Measurements from ENCODE around the gene PIGK. TPM values are rescaled to one million over a fixed set of nuclear protein-coding genes. Genes with fewer than 3 reads are reported as not detected.

PIGK gene
- polyA plus RNA-seq, 3 donors: 4.0 to 24.7 (median 19.4) TPM

DNA sequence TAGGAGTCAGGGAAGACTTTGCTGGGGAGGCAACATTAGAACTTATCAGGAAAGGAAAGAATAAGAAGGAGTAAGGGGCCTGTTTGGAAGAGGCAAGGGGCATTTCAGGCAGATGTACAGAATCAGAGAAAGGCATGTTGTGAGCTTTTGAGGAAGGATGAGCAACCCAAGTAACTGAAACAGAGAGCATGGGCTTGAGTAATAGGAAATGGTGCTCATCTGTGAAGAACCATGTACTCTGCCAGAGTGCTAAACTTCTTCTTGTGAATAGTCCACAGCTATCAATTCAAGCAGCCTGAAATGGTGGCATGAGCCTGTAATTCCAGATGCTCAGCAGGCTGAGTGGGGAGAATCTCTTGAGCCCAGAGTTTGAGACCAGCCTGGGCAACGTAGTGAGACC, 19.2 kb upstream of the PIGK start:
- Histone ChIP-seq H3K4me3 (replicated peaks in 1 of 3; ENCODE audit: low read depth in 2 of 3, low read length in 3 of 3) (no peak overlapping the region), H3K4me1 (ENCODE audit: control insufficient read depth in 1 of 2, insufficient read depth in 2 of 2, low read length in 2 of 2) (peaks cover 11 to 13% of the 10 kb centered on the region in 2 donors), H3K79me2 (ENCODE audit: insufficient read depth, low read length) (no peaks in the 10 kb centered on the region), H4K20me1 (ENCODE audit: insufficient read depth, low read length) (no peaks in the 10 kb centered on the region), H3K9ac (ENCODE audit: insufficient read depth, low read length, poor library complexity, severe bottlenecking) (no peak overlapping the region), H3K4me2 (replicated peaks; ENCODE audit: extremely low read depth, low read length, poor library complexity, severe bottlenecking) (no peak overlapping the region), H3K27me3 (ENCODE audit: control insufficient read depth in 2 of 2, insufficient read depth in 2 of 2, low read length in 2 of 2) (no peaks in the 10 kb centered on the region), H3K27ac (ENCODE audit: low read depth in 1 of 2, low read length in 2 of 2) (no peak overlapping the region), H3K9me3 (replicated peaks in 1 of 2; ENCODE audit: control insufficient read depth in 1 of 2, insufficient read depth in 1 of 2, low read length in 2 of 2) (peaks cover 7% of the 10 kb centered on the region in 2 donors), H2AFZ (ENCODE audit: insufficient read depth, low read depth, low read length, poor library complexity, severe bottlenecking) (no peak overlapping the region), H3K36me3 (replicated peaks in 1 of 2; ENCODE audit: control insufficient read depth in 1 of 2, insufficient read depth in 2 of 2, low read length in 2 of 2) (no peaks in the 10 kb centered on the region)
- peak; percentile 6 to 23 (median 9) for DNase-seq
- Mint-ChIP-seq H3K27ac (peak overlapping the region in 2 of 7 donors; percentile 58 to 70), H3K36me3 (peaks cover 0 to 9% of the 10 kb centered on the region in 2 donors), H3K4me1 (peaks cover 20% of the 10 kb centered on the region), H3K27me3 (ENCODE audit: low read depth in 3 of 3) (peaks cover 0 to 2% (median 0%) of the 10 kb centered on the region in 3 donors), H3K9me3 (peaks cover 9 to 15% (median 12%) of the 10 kb centered on the region in 7 donors), H3K4me3 (no peak overlapping the region)
- WGBS (ENCODE audit: insufficient coverage): 43% methylated on average over 1 of the region's 1 CpG
- TF ChIP-seq, protein P1, sequence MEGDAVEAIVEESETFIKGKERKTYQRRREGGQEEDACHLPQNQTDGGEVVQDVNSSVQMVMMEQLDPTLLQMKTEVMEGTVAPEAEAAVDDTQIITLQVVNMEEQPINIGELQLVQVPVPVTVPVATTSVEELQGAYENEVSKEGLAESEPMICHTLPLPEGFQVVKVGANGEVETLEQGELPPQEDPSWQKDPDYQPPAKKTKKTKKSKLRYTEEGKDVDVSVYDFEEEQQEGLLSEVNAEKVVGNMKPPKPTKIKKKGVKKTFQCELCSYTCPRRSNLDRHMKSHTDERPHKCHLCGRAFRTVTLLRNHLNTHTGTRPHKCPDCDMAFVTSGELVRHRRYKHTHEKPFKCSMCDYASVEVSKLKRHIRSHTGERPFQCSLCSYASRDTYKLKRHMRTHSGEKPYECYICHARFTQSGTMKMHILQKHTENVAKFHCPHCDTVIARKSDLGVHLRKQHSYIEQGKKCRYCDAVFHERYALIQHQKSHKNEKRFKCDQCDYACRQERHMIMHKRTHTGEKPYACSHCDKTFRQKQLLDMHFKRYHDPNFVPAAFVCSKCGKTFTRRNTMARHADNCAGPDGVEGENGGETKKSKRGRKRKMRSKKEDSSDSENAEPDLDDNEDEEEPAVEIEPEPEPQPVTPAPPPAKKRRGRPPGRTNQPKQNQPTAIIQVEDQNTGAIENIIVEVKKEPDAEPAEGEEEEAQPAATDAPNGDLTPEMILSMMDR (IDR thresholded peaks at IDR 0.05): no peak
- intact Hi-C loops (cut with micrococcal nuclease): no loop called here

DNA sequence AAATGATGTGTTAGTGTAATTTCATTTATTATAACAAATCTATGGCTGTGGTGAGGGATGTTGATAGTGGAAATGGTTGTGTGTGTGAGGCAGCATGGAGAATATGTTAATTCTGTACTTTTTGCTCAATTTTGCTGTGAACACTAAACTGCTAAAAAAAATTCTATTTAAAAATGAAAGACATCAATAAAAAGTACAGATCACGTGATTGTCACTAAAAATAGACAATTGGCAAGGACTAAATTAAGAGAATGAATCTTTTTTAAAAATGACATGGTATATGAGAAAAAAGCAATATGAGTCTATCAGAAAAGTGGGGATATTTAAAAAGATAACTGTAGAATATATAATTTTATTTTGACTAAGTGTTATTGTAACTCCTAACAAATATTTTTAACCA, 15.7 kb upstream of the PIGK start:
- TF ChIP-seq, protein P1 (IDR thresholded peaks at IDR 0.05): no peak
- H3K79me2 ChIP-seq (ENCODE audit: insufficient read depth, low read length): no peaks in the 10 kb centered on the region
- no peaks in the 10 kb centered on the region for H4K20me1 ChIP-seq (ENCODE audit: insufficient read depth, low read length)
- no peak overlapping the region for H3K4me3 Mint-ChIP-seq
- no peak overlapping the region for H3K27ac ChIP-seq (ENCODE audit: low read depth in 1 of 2, low read length in 2 of 2)
- WGBS (ENCODE audit: insufficient coverage): no CpG with 5 or more reads among the region's 1 CpG
- H3K27ac Mint-ChIP-seq: no peak overlapping the region
- peaks cover 0 to 5% of the 10 kb centered on the region in 2 donors for H3K36me3 Mint-ChIP-seq
- peaks cover 11 to 13% of the 10 kb centered on the region in 2 donors for H3K4me1 ChIP-seq (ENCODE audit: control insufficient read depth in 1 of 2, insufficient read depth in 2 of 2, low read length in 2 of 2)
- H3K9ac ChIP-seq (ENCODE audit: insufficient read depth, low read length, poor library complexity, severe bottlenecking): no peak overlapping the region
- H3K27me3 Mint-ChIP-seq (ENCODE audit: low read depth in 3 of 3): peaks cover 0 to 2% (median 0%) of the 10 kb centered on the region in 3 donors
- no peak overlapping the region for H2AFZ ChIP-seq (ENCODE audit: insufficient read depth, low read depth, low read length, poor library complexity, severe bottlenecking)
- no peak overlapping the region for H3K4me2 ChIP-seq (replicated peaks; ENCODE audit: extremely low read depth, low read length, poor library complexity, severe bottlenecking)
- no peak for DNase-seq
- H3K4me1 Mint-ChIP-seq: peaks cover 18% of the 10 kb centered on the region
- no peaks in the 10 kb centered on the region for H3K36me3 ChIP-seq (replicated peaks in 1 of 2; ENCODE audit: control insufficient read depth in 1 of 2, insufficient read depth in 2 of 2, low read length in 2 of 2)
- H3K27me3 ChIP-seq (ENCODE audit: control insufficient read depth in 2 of 2, insufficient read depth in 2 of 2, low read length in 2 of 2): no peaks in the 10 kb centered on the region
- H3K4me3 ChIP-seq (replicated peaks in 1 of 3; ENCODE audit: low read depth in 2 of 3, low read length in 3 of 3): no peak overlapping the region
- peaks cover 5 to 12% of the 10 kb centered on the region in 2 donors for H3K9me3 ChIP-seq (replicated peaks in 1 of 2; ENCODE audit: control insufficient read depth in 1 of 2, insufficient read depth in 1 of 2, low read length in 2 of 2)
- intact Hi-C loops (cut with micrococcal nuclease): no loop called here
- peaks cover 10 to 17% (median 15%) of the 10 kb centered on the region in 7 donors for H3K9me3 Mint-ChIP-seq
